K562 (cell line): ENCODE measurements around the gene PRPSAP1. TPM values are rescaled to one million over a fixed set of nuclear protein-coding genes. Genes with fewer than 3 reads are reported as not detected.
A peak's percentile ranks its signal among the peaks of the same experiment; 100 is the strongest.

Experiments
- ARID2 ChIP-seq: fragments of 450-650 bp; IDR thresholded peaks from 2 replicates; pipeline ENCODE4 v1.6.1; 2017; ENCODE audit warnings: antibody characterized with exemption, mild to moderate bottlenecking
- HCFC1 ChIP-seq: IDR thresholded peaks from 2 replicates; pipeline ENCODE4 v1.6.1; 2012; ENCODE audit warnings: low read depth, low read length, improper control_type of control experiment
- KAT7 ChIP-seq: sonication (generic); formaldehyde crosslinking; IDR thresholded peaks from 2 replicates; pipeline ENCODE4 v1.8.0; 2022; ENCODE audit warnings: missing genetic modification reagents, mild to moderate bottlenecking, borderline replicate concordance
- KLF1 ChIP-seq: fragments of 450-650 bp; IDR thresholded peaks from 2 replicates; pipeline ENCODE4 v1.6.1; 2016; ENCODE audit warnings: missing genetic modification characterization, missing compliant biosample characterization
- KLF10 ChIP-seq: fragments of 250-450 bp; sonication (Bioruptor Pico); IDR thresholded peaks from 2 replicates; pipeline ENCODE4 v1.6.1; 2021; ENCODE audit warnings: matching md5 sums
- NFIX ChIP-seq: fragments of 250-450 bp; sonication (Bioruptor Pico); IDR thresholded peaks from 2 replicates; pipeline ENCODE4 v1.4.0; 2020; ENCODE audit warnings: low read depth, mild to moderate bottlenecking, moderate library complexity
- SMARCE1 ChIP-seq: fragments of 450-650 bp; IDR thresholded peaks from 2 replicates; pipeline ENCODE4 v1.7.1; 2016; ENCODE audit warnings: mild to moderate bottlenecking
- ZC3H11A ChIP-seq: IDR thresholded peaks from 2 replicates; pipeline ENCODE4 v1.6.1; 2012; ENCODE audit warnings: low read depth, low read length, improper control_type of control experiment
- ZNF175 ChIP-seq: fragments of 200-800 bp; sonication (Bioruptor generic); IDR thresholded peaks from 2 replicates; pipeline ENCODE4 v1.6.1; 2016; ENCODE audit warnings: low read depth, mild to moderate bottlenecking, missing genetic modification characterization, missing compliant biosample characterization
- ZNF217 ChIP-seq: sonication (generic); formaldehyde crosslinking; IDR thresholded peaks from 2 replicates; pipeline ENCODE4 v1.8.0; 2022; ENCODE audit warnings: mild to moderate bottlenecking, missing genetic modification reagents
- ZNF780A ChIP-seq: fragments of 250-450 bp; sonication (Bioruptor Pico); IDR thresholded peaks from 2 replicates; pipeline ENCODE4 v1.5.0; 2021; ENCODE audit warnings: mild to moderate bottlenecking
- polyA plus RNA-seq, 8 experiments: library from polyadenylated mRNA; depleted of rRNA in 4 of 8; stranded (reverse) in 5 of 8; unstranded in 3 of 8; fragments of >200 nt; fragmentation: Nextera tagmentation in 2 of 8; fragmentation: Illumina TruSeq in 1 of 8; extraction: Ambion mirVana in 2 of 8; extraction: Trizol in 1 of 8; gene quantifications; 2 replicates each; pipeline versions ENCODE4 v1.2.1 to v1.2.3, GENCODE V29; 2011 to 2014; ENCODE audit warnings: inconsistent platforms in 1 of 8, missing spikeins in 1 of 8
- total RNA-seq, 7 experiments: library from RNA; depleted of rRNA in 6 of 7; stranded (reverse); fragments of >200 nt in 6 of 7; fragmentation: Illumina TruSeq in 2 of 7; extraction: Trizol in 2 of 7; gene quantifications; 2 replicates each; pipeline versions ENCODE4 v1.2.1 to v1.2.3, GENCODE V29; 2011 to 2021; ENCODE audit warnings: low replicate concordance in 1 of 7
- TF ChIP-seq, protein P1 (sequence below): fragments of 450-650 bp; IDR thresholded peaks from 2 replicates; pipeline ENCODE4 v1.6.1; 2016; ENCODE audit warnings: mild to moderate bottlenecking, moderate library complexity
- TF ChIP-seq, protein P2 (sequence below), 2 experiments: IDR thresholded peaks; 2 replicates each; pipeline ENCODE4 v1.6.1; 2011; ENCODE audit warnings: borderline replicate concordance in 1 of 2, control low read depth in 1 of 2, low read depth in 1 of 2, low read length in 1 of 2, mild to moderate bottlenecking in 1 of 2, mixed read lengths in 1 of 2, moderate library complexity in 1 of 2; ENCODE audit not compliant: insufficient read depth in 1 of 2, insufficient read length in 1 of 2, poor library complexity in 1 of 2, severe bottlenecking in 1 of 2; ENCODE audit errors: extremely low read depth in 1 of 2
- TF ChIP-seq, protein P3 (sequence below): sonication (generic); formaldehyde crosslinking; IDR thresholded peaks from 2 replicates; pipeline ENCODE4 v1.9.0; 2022; ENCODE audit warnings: mild to moderate bottlenecking, missing genetic modification reagents

The PRPSAP1 gene
- total and polyA plus RNA-seq, 9 of the 15 experiments (the other 6 are each of a cell fraction or from before 2014, with no cell fraction given): 21.9 to 77.1 (median 40.8) TPM

DNA sequence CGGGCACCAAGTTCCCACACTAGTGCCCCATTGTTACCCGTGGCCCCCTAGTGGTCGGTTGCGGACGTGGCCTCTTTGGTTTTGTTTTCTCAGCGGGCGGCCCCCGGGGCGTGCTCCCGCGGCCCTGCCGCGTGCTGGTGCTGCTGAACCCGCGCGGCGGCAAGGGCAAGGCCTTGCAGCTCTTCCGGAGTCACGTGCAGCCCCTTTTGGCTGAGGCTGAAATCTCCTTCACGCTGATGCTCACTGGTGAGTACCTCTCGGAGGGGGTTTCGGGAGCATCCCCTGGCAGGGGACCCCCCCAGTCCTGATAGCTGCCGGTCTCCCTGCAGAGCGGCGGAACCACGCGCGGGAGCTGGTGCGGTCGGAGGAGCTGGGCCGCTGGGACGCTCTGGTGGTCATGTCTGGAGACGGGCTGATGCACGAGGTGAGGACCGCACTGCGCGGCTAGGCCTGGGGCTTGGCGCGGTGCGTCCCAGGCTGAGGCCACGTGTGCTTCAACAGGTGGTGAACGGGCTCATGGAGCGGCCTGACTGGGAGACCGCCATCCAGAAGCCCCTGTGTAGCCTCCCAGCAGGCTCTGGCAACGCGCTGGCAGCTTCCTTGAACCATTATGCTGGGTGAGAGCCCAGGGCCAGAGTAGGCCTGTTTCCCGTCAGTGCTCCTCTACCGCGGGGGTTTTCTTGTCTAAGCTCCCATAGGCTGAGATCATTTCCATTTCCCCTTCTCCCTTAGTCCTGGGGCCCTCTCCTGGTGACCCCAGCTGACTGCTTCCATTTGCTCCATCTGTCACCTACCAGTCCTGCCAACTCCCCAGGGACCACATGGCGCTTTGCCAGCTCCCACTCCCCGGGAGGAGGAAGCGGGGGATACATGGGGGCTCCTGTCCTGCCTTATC, 32.4 kb upstream of the PRPSAP1 start (continued):
- TF ChIP-seq, protein P1, sequence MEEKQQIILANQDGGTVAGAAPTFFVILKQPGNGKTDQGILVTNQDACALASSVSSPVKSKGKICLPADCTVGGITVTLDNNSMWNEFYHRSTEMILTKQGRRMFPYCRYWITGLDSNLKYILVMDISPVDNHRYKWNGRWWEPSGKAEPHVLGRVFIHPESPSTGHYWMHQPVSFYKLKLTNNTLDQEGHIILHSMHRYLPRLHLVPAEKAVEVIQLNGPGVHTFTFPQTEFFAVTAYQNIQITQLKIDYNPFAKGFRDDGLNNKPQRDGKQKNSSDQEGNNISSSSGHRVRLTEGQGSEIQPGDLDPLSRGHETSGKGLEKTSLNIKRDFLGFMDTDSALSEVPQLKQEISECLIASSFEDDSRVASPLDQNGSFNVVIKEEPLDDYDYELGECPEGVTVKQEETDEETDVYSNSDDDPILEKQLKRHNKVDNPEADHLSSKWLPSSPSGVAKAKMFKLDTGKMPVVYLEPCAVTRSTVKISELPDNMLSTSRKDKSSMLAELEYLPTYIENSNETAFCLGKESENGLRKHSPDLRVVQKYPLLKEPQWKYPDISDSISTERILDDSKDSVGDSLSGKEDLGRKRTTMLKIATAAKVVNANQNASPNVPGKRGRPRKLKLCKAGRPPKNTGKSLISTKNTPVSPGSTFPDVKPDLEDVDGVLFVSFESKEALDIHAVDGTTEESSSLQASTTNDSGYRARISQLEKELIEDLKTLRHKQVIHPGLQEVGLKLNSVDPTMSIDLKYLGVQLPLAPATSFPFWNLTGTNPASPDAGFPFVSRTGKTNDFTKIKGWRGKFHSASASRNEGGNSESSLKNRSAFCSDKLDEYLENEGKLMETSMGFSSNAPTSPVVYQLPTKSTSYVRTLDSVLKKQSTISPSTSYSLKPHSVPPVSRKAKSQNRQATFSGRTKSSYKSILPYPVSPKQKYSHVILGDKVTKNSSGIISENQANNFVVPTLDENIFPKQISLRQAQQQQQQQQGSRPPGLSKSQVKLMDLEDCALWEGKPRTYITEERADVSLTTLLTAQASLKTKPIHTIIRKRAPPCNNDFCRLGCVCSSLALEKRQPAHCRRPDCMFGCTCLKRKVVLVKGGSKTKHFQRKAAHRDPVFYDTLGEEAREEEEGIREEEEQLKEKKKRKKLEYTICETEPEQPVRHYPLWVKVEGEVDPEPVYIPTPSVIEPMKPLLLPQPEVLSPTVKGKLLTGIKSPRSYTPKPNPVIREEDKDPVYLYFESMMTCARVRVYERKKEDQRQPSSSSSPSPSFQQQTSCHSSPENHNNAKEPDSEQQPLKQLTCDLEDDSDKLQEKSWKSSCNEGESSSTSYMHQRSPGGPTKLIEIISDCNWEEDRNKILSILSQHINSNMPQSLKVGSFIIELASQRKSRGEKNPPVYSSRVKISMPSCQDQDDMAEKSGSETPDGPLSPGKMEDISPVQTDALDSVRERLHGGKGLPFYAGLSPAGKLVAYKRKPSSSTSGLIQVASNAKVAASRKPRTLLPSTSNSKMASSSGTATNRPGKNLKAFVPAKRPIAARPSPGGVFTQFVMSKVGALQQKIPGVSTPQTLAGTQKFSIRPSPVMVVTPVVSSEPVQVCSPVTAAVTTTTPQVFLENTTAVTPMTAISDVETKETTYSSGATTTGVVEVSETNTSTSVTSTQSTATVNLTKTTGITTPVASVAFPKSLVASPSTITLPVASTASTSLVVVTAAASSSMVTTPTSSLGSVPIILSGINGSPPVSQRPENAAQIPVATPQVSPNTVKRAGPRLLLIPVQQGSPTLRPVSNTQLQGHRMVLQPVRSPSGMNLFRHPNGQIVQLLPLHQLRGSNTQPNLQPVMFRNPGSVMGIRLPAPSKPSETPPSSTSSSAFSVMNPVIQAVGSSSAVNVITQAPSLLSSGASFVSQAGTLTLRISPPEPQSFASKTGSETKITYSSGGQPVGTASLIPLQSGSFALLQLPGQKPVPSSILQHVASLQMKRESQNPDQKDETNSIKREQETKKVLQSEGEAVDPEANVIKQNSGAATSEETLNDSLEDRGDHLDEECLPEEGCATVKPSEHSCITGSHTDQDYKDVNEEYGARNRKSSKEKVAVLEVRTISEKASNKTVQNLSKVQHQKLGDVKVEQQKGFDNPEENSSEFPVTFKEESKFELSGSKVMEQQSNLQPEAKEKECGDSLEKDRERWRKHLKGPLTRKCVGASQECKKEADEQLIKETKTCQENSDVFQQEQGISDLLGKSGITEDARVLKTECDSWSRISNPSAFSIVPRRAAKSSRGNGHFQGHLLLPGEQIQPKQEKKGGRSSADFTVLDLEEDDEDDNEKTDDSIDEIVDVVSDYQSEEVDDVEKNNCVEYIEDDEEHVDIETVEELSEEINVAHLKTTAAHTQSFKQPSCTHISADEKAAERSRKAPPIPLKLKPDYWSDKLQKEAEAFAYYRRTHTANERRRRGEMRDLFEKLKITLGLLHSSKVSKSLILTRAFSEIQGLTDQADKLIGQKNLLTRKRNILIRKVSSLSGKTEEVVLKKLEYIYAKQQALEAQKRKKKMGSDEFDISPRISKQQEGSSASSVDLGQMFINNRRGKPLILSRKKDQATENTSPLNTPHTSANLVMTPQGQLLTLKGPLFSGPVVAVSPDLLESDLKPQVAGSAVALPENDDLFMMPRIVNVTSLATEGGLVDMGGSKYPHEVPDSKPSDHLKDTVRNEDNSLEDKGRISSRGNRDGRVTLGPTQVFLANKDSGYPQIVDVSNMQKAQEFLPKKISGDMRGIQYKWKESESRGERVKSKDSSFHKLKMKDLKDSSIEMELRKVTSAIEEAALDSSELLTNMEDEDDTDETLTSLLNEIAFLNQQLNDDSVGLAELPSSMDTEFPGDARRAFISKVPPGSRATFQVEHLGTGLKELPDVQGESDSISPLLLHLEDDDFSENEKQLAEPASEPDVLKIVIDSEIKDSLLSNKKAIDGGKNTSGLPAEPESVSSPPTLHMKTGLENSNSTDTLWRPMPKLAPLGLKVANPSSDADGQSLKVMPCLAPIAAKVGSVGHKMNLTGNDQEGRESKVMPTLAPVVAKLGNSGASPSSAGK: peak; percentile 100
- TF ChIP-seq KAT7 (CRISPR knock-in tag) (no peak), KLF1 (0 out of 2 replicates have a peak, but pooled peaks have one; percentile 41), HCFC1 (no peak), SMARCE1 (no peak), ARID2 (no peak), ZNF217 (CRISPR knock-in tag) (peak; percentile 83; the same call in 1 of the 2 replicates), NFIX (no peak), KLF10 (CRISPR knock-in tag) (no peak), ZNF780A (CRISPR knock-in tag) (no peak), ZC3H11A (no peak), ZNF175 (CRISPR knock-in tag) (peak; percentile 71)
- TF ChIP-seq, protein P2, sequence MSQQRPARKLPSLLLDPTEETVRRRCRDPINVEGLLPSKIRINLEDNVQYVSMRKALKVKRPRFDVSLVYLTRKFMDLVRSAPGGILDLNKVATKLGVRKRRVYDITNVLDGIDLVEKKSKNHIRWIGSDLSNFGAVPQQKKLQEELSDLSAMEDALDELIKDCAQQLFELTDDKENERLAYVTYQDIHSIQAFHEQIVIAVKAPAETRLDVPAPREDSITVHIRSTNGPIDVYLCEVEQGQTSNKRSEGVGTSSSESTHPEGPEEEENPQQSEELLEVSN (IDR thresholded peaks at IDR 0.05; ENCODE audit: borderline replicate concordance in 1 of 2, extremely low read depth in 1 of 2, insufficient read depth in 1 of 2, insufficient read length in 1 of 2, low read depth in 1 of 2, low read length in 1 of 2, poor library complexity in 1 of 2, severe bottlenecking in 1 of 2): peak; percentile 97 to 99
- TF ChIP-seq, protein P3, sequence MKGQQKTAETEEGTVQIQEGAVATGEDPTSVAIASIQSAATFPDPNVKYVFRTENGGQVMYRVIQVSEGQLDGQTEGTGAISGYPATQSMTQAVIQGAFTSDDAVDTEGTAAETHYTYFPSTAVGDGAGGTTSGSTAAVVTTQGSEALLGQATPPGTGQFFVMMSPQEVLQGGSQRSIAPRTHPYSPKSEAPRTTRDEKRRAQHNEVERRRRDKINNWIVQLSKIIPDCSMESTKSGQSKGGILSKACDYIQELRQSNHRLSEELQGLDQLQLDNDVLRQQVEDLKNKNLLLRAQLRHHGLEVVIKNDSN (CRISPR knock-in tag): peak; percentile 88
